CD4-positive, CD25-positive, alpha-beta regulatory T cell (primary cell): ENCODE measurements around the gene CYP39A1. TPM values are rescaled to one million over a fixed set of nuclear protein-coding genes. Genes with fewer than 3 reads are reported as not detected.

Source experiments
- ATAC-seq, 2 donors: fragments of 150-1000 bp; cut with Tn5 transposase; one replicate each; pipeline ENCODE4 v1.10.0; 2021; ENCODE audit warnings: low read depth in 2 of 2, moderate number of reproducible peaks in 2 of 2, moderate library complexity in 1 of 2
- DNase-seq, 3 donors: peaks; one replicate each; pipeline versions ENCODE4 v3.0.0 to v3.0.0-alpha.2; 2012 to 2022; ENCODE audit warnings: mixed read lengths in 1 of 3
- H3K27ac ChIP-seq: one replicate; pipeline ENCODE4 v1.7.0; 2013; ENCODE audit warnings: mild to moderate bottlenecking, low read length; ENCODE audit not compliant: insufficient read depth, poor library complexity, severe bottlenecking
- H3K27me3 ChIP-seq: one replicate; pipeline ENCODE4 v1.7.0; 2013; ENCODE audit warnings: low read length; ENCODE audit not compliant: control insufficient read depth, insufficient read depth
- H3K36me3 ChIP-seq: one replicate; pipeline ENCODE4 v1.7.0; 2013; ENCODE audit warnings: mild to moderate bottlenecking, low read length, moderate library complexity; ENCODE audit not compliant: control insufficient read depth, insufficient read depth
- H3K4me1 ChIP-seq: 2 replicates; pipeline ENCODE4 v1.7.0; 2013; ENCODE audit warnings: mild to moderate bottlenecking, low read length; ENCODE audit not compliant: insufficient read depth, control insufficient read depth, poor library complexity, severe bottlenecking
- H3K4me3 ChIP-seq: one replicate; pipeline ENCODE4 v1.7.0; 2013; ENCODE audit warnings: low read depth, mild to moderate bottlenecking, low read length, moderate library complexity
- H3K9me3 ChIP-seq, 2 experiments: 1 replicate in 1 of 2; 2 replicates in 1 of 2; pipeline ENCODE4 v1.7.0; 2013; ENCODE audit warnings: low read length in 2 of 2, mild to moderate bottlenecking in 1 of 2, moderate library complexity in 1 of 2; ENCODE audit not compliant: control insufficient read depth in 2 of 2
- H3K27ac Mint-ChIP-seq, 3 donors: one replicate each; pipeline ENCODE4 v1.8.0; 2020 to 2022; ENCODE audit warnings: mild to moderate bottlenecking in 3 of 3, mixed read lengths in 3 of 3, moderate library complexity in 2 of 3
- H3K27me3 Mint-ChIP-seq: one replicate; pipeline ENCODE4 v1.8.0; 2022; ENCODE audit warnings: mild to moderate bottlenecking, mixed read lengths
- H3K36me3 Mint-ChIP-seq: one replicate; pipeline ENCODE4 v1.8.0; 2020; ENCODE audit warnings: mixed read lengths
- H3K4me1 Mint-ChIP-seq, 4 donors: one replicate each; pipeline ENCODE4 v1.8.0; 2020 to 2022; ENCODE audit warnings: mixed read lengths in 4 of 4, mild to moderate bottlenecking in 1 of 4
- H3K4me3 Mint-ChIP-seq, 4 donors: one replicate each; pipeline ENCODE4 v1.8.0; 2020 to 2022; ENCODE audit warnings: mild to moderate bottlenecking in 4 of 4, mixed read lengths in 4 of 4, moderate library complexity in 3 of 4
- H3K9me3 Mint-ChIP-seq, 7 donors: one replicate each; pipeline ENCODE4 v1.8.0; 2020 to 2022; ENCODE audit warnings: mixed read lengths in 7 of 7, mild to moderate bottlenecking in 3 of 7, moderate library complexity in 2 of 7
- polyA plus RNA-seq, 4 donors: library from polyadenylated mRNA; unstranded; fragments of 300-500 nt; fragmentation: Illumina TruSeq; gene quantifications; one replicate each; pipeline ENCODE4 v1.2.3, GENCODE V29; 2021
- total RNA-seq: library from RNA; stranded (reverse); gene quantifications from one replicate; pipeline ENCODE4 v1.2.3, GENCODE V29; 2022

The CYP39A1 gene
- total RNA-seq (not detected), polyA plus RNA-seq (under 1 TPM in 1 of 4 donors, not detected in 3; 0.33 TPM)

- H3K9me3 Mint-ChIP-seq = peaks cover 0 to 5% (median 0%) of the 10 kb centered on the region in 7 donors
- peak within 1 kb of the TSS; percentile 85 to 92 (median 88) for H3K4me3 Mint-ChIP-seq
- peaks cover 15% of the 10 kb centered on the region for H3K4me1 ChIP-seq
- peaks cover 5 to 16% (median 13%) of the 10 kb centered on the region in 4 donors for H3K4me1 Mint-ChIP-seq
- peak; percentile 51 to 82 (median 63) for DNase-seq
- no peaks in the 10 kb centered on the region for H3K36me3 Mint-ChIP-seq
- peak within 1 kb of the TSS; percentile 56 for H3K4me3 ChIP-seq
- no peak within 1 kb of the TSS for H3K27ac ChIP-seq
- H3K27ac Mint-ChIP-seq = peak within 1 kb of the TSS in 1 of 3 donors; percentile 32
- peaks cover 14% of the 10 kb centered on the region for H3K27me3 ChIP-seq
- peak; percentile 93 to 94 for ATAC-seq
- peaks cover 53% of the 10 kb centered on the region for H3K27me3 Mint-ChIP-seq
- H3K36me3 ChIP-seq = no peaks in the 10 kb centered on the region
- no peaks in the 10 kb centered on the region for H3K9me3 ChIP-seq
These were observed at the start of gene CYP39A1, which contains the start of gene SLC25A27 for GRCh38 chr6:46652603-46653438. Gene CYP39A1 (minus strand): TSS chr6:46652818. CDS start chr6:46652582, 236 bp downstream. Gene SLC25A27 (plus strand): TSS chr6:46652975. CDS start chr6:46653193, 218 bp downstream.

- no peak overlapping the region for H3K27ac ChIP-seq
- Mint-ChIP-seq H3K4me1 (no peaks in the 10 kb centered on the region), H3K4me3 (no peak overlapping the region), H3K27ac (no peak overlapping the region), H3K9me3 (no peaks in the 10 kb centered on the region), H3K36me3 (no peaks in the 10 kb centered on the region), H3K27me3 (peaks cover 15% of the 10 kb centered on the region)
- no peaks in the 10 kb centered on the region for H3K4me1 ChIP-seq
- H3K9me3 ChIP-seq = no peaks in the 10 kb centered on the region
- H3K36me3 ChIP-seq = no peaks in the 10 kb centered on the region
- H3K27me3 ChIP-seq = peaks cover 5% of the 10 kb centered on the region
- ATAC-seq = no peak
- DNase-seq = no peak
- no peak overlapping the region for H3K4me3 ChIP-seq
These were observed 47.4 kb upstream of the CYP39A1 start for GRCh38 chr6:46699970-46700369.

- no peak for ATAC-seq
- H3K4me3 Mint-ChIP-seq = no peak overlapping the region
- no peaks in the 10 kb centered on the region for H3K9me3 Mint-ChIP-seq
- no peaks in the 10 kb centered on the region for H3K36me3 Mint-ChIP-seq
- Histone ChIP-seq H3K36me3 (no peaks in the 10 kb centered on the region), H3K27me3 (no peaks in the 10 kb centered on the region), H3K27ac (no peak overlapping the region), H3K4me1 (no peaks in the 10 kb centered on the region), H3K4me3 (no peak overlapping the region), H3K9me3 (no peaks in the 10 kb centered on the region)
- H3K27me3 Mint-ChIP-seq = peaks cover 4% of the 10 kb centered on the region
- H3K4me1 Mint-ChIP-seq = no peaks in the 10 kb centered on the region
- DNase-seq = no peak
- no peak overlapping the region for H3K27ac Mint-ChIP-seq
These were observed 38.4 kb upstream of the CYP39A1 start for GRCh38 chr6:46690911-46691451.

GRCh38 chr6:46690141-46690755 is 37.6 kb upstream of the CYP39A1 start:
- no peak overlapping the region for H3K4me3 Mint-ChIP-seq
- no peak overlapping the region for H3K27ac Mint-ChIP-seq
- Histone ChIP-seq H3K36me3 (no peaks in the 10 kb centered on the region), H3K4me1 (no peaks in the 10 kb centered on the region), H3K27ac (no peak overlapping the region), H3K27me3 (no peaks in the 10 kb centered on the region), H3K4me3 (no peak overlapping the region), H3K9me3 (no peaks in the 10 kb centered on the region)
- peaks cover 0 to 2% (median 0%) of the 10 kb centered on the region in 7 donors for H3K9me3 Mint-ChIP-seq
- H3K27me3 Mint-ChIP-seq = peaks cover under 1% of the 10 kb centered on the region
- H3K36me3 Mint-ChIP-seq = no peaks in the 10 kb centered on the region
- DNase-seq = no peak
- H3K4me1 Mint-ChIP-seq = no peaks in the 10 kb centered on the region
- no peak for ATAC-seq

GRCh38 chr6:46689657-46690056 is 37.0 kb upstream of the CYP39A1 start:
- Mint-ChIP-seq H3K9me3 (peaks cover 0 to 2% (median 0%) of the 10 kb centered on the region in 7 donors), H3K4me3 (no peak overlapping the region), H3K4me1 (no peaks in the 10 kb centered on the region), H3K27ac (no peak overlapping the region), H3K27me3 (no peaks in the 10 kb centered on the region), H3K36me3 (no peaks in the 10 kb centered on the region)
- no peak overlapping the region for H3K4me3 ChIP-seq
- no peaks in the 10 kb centered on the region for H3K27me3 ChIP-seq
- DNase-seq = no peak
- no peaks in the 10 kb centered on the region for H3K9me3 ChIP-seq
- H3K36me3 ChIP-seq = no peaks in the 10 kb centered on the region
- no peak overlapping the region for H3K27ac ChIP-seq
- no peak for ATAC-seq
- H3K4me1 ChIP-seq = no peaks in the 10 kb centered on the region

GRCh38 chr6:46688966-46689335 is 36.3 kb upstream of the CYP39A1 start:
- no peaks in the 10 kb centered on the region for H3K4me1 Mint-ChIP-seq
- H3K4me3 Mint-ChIP-seq = no peak overlapping the region
- DNase-seq (no peak), ATAC-seq (no peak)
- Histone ChIP-seq H3K9me3 (no peaks in the 10 kb centered on the region), H3K27ac (no peak overlapping the region), H3K4me1 (no peaks in the 10 kb centered on the region), H3K4me3 (no peak overlapping the region), H3K27me3 (no peaks in the 10 kb centered on the region), H3K36me3 (no peaks in the 10 kb centered on the region)
- H3K9me3 Mint-ChIP-seq = peaks cover 0 to 2% (median 0%) of the 10 kb centered on the region in 7 donors
- H3K36me3 Mint-ChIP-seq = no peaks in the 10 kb centered on the region
- H3K27ac Mint-ChIP-seq = no peak overlapping the region
- no peaks in the 10 kb centered on the region for H3K27me3 Mint-ChIP-seq

- no peaks in the 10 kb centered on the region for H3K36me3 Mint-ChIP-seq
- no peak overlapping the region for H3K4me3 Mint-ChIP-seq
- H3K27ac Mint-ChIP-seq = no peak overlapping the region
- no peak overlapping the region for H3K27ac ChIP-seq
- DNase-seq (no peak), ATAC-seq (no peak)
- H3K9me3 ChIP-seq = no peaks in the 10 kb centered on the region
- no peak overlapping the region for H3K4me3 ChIP-seq
- H3K27me3 Mint-ChIP-seq = no peaks in the 10 kb centered on the region
- H3K4me1 ChIP-seq = no peaks in the 10 kb centered on the region
- H3K9me3 Mint-ChIP-seq = peaks cover 0 to 2% (median 0%) of the 10 kb centered on the region in 7 donors
- H3K4me1 Mint-ChIP-seq = no peaks in the 10 kb centered on the region
- no peaks in the 10 kb centered on the region for H3K27me3 ChIP-seq
- H3K36me3 ChIP-seq = no peaks in the 10 kb centered on the region
These were observed 35.7 kb upstream of the CYP39A1 start for GRCh38 chr6:46688117-46688965.
